Liver (tissue), 9 donors: ENCODE data around the gene INTS4. TPM values are rescaled to one million over a fixed set of nuclear protein-coding genes. Genes with fewer than 3 reads are reported as not detected.

Experiments
- DNase-seq: peaks from one replicate; pipeline ENCODE4 v3.0.0-alpha.2; 2017; ENCODE audit warnings: low spot score
- H3K27ac ChIP-seq, 2 donors: one replicate each; pipeline ENCODE4 v1.7.0; 2013; ENCODE audit warnings: inconsistent platforms in 2 of 2, low read length in 2 of 2, control low read depth in 1 of 2, low read depth in 1 of 2, mild to moderate bottlenecking in 1 of 2
- H3K27me3 ChIP-seq, 4 donors: one replicate each; pipeline versions ENCODE4 v1.6.1 to v1.7.0; 2013; ENCODE audit warnings: low read length in 3 of 4, inconsistent platforms in 1 of 4, mild to moderate bottlenecking in 1 of 4, moderate library complexity in 1 of 4; ENCODE audit not compliant: control insufficient read depth in 4 of 4, insufficient read depth in 4 of 4
- H3K36me3 ChIP-seq, 4 donors: one replicate each; pipeline versions ENCODE4 v1.6.1 to v1.7.0; 2013; ENCODE audit warnings: low read length in 3 of 4, mild to moderate bottlenecking in 3 of 4, low read depth in 1 of 4, moderate library complexity in 1 of 4; ENCODE audit not compliant: control insufficient read depth in 4 of 4, insufficient read depth in 3 of 4
- H3K4me1 ChIP-seq, 4 donors: one replicate each; pipeline versions ENCODE4 v1.6.1 to v1.7.0; 2013; ENCODE audit warnings: low read length in 3 of 4, mild to moderate bottlenecking in 3 of 4, moderate library complexity in 1 of 4; ENCODE audit not compliant: control insufficient read depth in 4 of 4, insufficient read depth in 4 of 4
- H3K4me3 ChIP-seq, 3 donors: one replicate each; pipeline versions ENCODE4 v1.6.1 to v1.7.0; 2013; ENCODE audit warnings: low read length in 3 of 3, control low read depth in 1 of 3, low read depth in 1 of 3, mild to moderate bottlenecking in 1 of 3
- H3K9ac ChIP-seq, 2 donors: one replicate each; pipeline ENCODE4 v1.7.0; 2013; ENCODE audit warnings: low read length in 2 of 2, mild to moderate bottlenecking in 2 of 2, moderate library complexity in 2 of 2, control low read depth in 1 of 2, low read depth in 1 of 2
- H3K9me3 ChIP-seq, 4 donors: one replicate each; pipeline versions ENCODE4 v1.6.1 to v1.7.0; 2013; ENCODE audit warnings: low read length in 3 of 4; ENCODE audit not compliant: control insufficient read depth in 4 of 4
- EGR1 ChIP-seq, 2 donors: IDR thresholded peaks; 2 replicates each; pipeline ENCODE4 v1.6.1; 2016 to 2018; ENCODE audit warnings: antibody characterized with exemption in 2 of 2, low read depth in 2 of 2
- FOXA1 ChIP-seq: IDR thresholded peaks from 2 replicates; pipeline ENCODE4 v1.6.1; 2016; ENCODE audit warnings: antibody characterized with exemption
- FOXA2 ChIP-seq: IDR thresholded peaks from 2 replicates; pipeline ENCODE4 v1.6.1; 2016; ENCODE audit warnings: antibody characterized with exemption
- GABPA ChIP-seq, 2 donors: IDR thresholded peaks in 1 of 2; conservative IDR thresholded peaks in 1 of 2; 2 replicates each; pipeline ENCODE4 v1.6.1; 2016; ENCODE audit warnings: antibody characterized with exemption in 2 of 2, mild to moderate bottlenecking in 1 of 2, moderate library complexity in 1 of 2
- HNF4A ChIP-seq, 2 donors: conservative IDR thresholded peaks; 2 replicates each; pipeline ENCODE4 v1.6.1; 2016; ENCODE audit warnings: antibody characterized with exemption in 2 of 2, mild to moderate bottlenecking in 2 of 2
- HNF4G ChIP-seq: IDR thresholded peaks from 2 replicates; pipeline ENCODE4 v1.6.1; 2016; ENCODE audit warnings: antibody characterized with exemption
- JUND ChIP-seq, 2 donors: IDR thresholded peaks; 2 replicates each; pipeline ENCODE4 v1.6.1; 2016; ENCODE audit warnings: antibody characterized with exemption in 2 of 2
- NR2F2 ChIP-seq: IDR thresholded peaks from 2 replicates; pipeline ENCODE4 v1.6.1; 2016; ENCODE audit warnings: antibody characterized with exemption
- RAD21 ChIP-seq, 2 donors: IDR thresholded peaks; 2 replicates each; pipeline ENCODE4 v1.6.1; 2016; ENCODE audit warnings: antibody characterized with exemption in 2 of 2, mild to moderate bottlenecking in 2 of 2
- RXRA ChIP-seq, 2 donors: IDR thresholded peaks; 2 replicates each; pipeline ENCODE4 v1.6.1; 2017 to 2018; ENCODE audit warnings: antibody characterized with exemption in 2 of 2, mild to moderate bottlenecking in 1 of 2
- SP1 ChIP-seq: IDR thresholded peaks from 2 replicates; pipeline ENCODE4 v1.6.1; 2018; ENCODE audit warnings: antibody characterized with exemption, mild to moderate bottlenecking
- TAF1 ChIP-seq: conservative IDR thresholded peaks from 2 replicates; pipeline ENCODE4 v1.6.1; 2016; ENCODE audit warnings: antibody characterized with exemption, mild to moderate bottlenecking
- YY1 ChIP-seq: IDR thresholded peaks from 2 replicates; pipeline ENCODE4 v1.6.1; 2016; ENCODE audit warnings: antibody characterized with exemption, mild to moderate bottlenecking
- WGBS: extraction: QIAGEN DNeasy Blood & Tissue Kit; methylation state at CpG from one replicate; pipeline ENCODE4 v1.1.7; 2013; 5-methylcytosine and 5-hydroxymethylcytosine counted together
- polyA plus RNA-seq, 2 donors: library from polyadenylated mRNA; stranded (reverse) in 1 of 2; unstranded in 1 of 2; fragments of 200-250 nt in 1 of 2; fragments of >200 nt in 1 of 2; fragmentation: Nextera tagmentation in 1 of 2; extraction: Ambion mirVana in 1 of 2; gene quantifications; one replicate each; pipeline versions ENCODE4 v1.2.1 to v1.2.3, GENCODE V29; 2013 to 2015
- total RNA-seq, 2 donors: library from RNA; depleted of rRNA; stranded (reverse); fragments of >200 nt; gene quantifications; one replicate each; pipeline ENCODE4 v1.2.3, GENCODE V29; 2014
- TF ChIP-seq, protein P1 (sequence below): IDR thresholded peaks from 2 replicates; pipeline ENCODE4 v1.6.1; 2016; ENCODE audit warnings: antibody characterized with exemption, mild to moderate bottlenecking
- TF ChIP-seq, protein P2 (sequence below): IDR thresholded peaks from 2 replicates; pipeline ENCODE4 v1.6.1; 2016; ENCODE audit warnings: antibody characterized with exemption
- TF ChIP-seq, protein P3 (sequence below): IDR thresholded peaks from 2 replicates; pipeline ENCODE4 v1.6.1; 2016; ENCODE audit warnings: antibody characterized with exemption
- TF ChIP-seq, protein P4 (sequence below): IDR thresholded peaks from 2 replicates; pipeline ENCODE4 v1.6.1; 2016; ENCODE audit warnings: antibody characterized with exemption
- TF ChIP-seq, protein P5 (sequence below): fragments of 150-350 bp; IDR thresholded peaks from 2 replicates; pipeline ENCODE4 v1.5.1; 2017; ENCODE audit warnings: improper control_type of control experiment, low read depth, low read length; ENCODE audit not compliant: missing input control
- donor health status: healthy.
- donor health status: healthy.
- donor health status: healthy.
- donor health status: healthy.
- donor health status: healthy.

The INTS4 gene
- total and polyA plus RNA-seq, 4 donors, result 7.9 to 19.1 (median 15.0) TPM

DNA sequence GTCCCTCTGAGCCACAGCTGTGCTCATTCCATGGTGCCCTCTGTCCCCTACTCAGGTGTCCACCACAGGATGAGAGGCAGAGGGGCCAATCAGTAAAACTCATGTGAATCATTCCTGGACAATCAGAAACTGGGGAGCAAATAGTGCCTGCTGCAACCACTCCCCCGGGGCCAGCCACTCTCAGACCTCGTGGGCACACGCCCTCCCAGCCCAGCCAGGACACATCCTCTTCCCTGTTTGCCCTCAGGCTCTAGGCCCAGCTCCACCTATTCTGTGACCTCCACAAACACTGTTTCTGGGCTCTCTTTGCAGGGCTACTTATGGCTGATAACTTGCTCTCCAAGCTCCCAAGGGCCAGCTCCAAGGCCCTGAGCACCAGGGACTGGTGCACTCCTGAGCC lies 42.6 kb upstream of the INTS4 start (continued):
- TF ChIP-seq, protein P1, sequence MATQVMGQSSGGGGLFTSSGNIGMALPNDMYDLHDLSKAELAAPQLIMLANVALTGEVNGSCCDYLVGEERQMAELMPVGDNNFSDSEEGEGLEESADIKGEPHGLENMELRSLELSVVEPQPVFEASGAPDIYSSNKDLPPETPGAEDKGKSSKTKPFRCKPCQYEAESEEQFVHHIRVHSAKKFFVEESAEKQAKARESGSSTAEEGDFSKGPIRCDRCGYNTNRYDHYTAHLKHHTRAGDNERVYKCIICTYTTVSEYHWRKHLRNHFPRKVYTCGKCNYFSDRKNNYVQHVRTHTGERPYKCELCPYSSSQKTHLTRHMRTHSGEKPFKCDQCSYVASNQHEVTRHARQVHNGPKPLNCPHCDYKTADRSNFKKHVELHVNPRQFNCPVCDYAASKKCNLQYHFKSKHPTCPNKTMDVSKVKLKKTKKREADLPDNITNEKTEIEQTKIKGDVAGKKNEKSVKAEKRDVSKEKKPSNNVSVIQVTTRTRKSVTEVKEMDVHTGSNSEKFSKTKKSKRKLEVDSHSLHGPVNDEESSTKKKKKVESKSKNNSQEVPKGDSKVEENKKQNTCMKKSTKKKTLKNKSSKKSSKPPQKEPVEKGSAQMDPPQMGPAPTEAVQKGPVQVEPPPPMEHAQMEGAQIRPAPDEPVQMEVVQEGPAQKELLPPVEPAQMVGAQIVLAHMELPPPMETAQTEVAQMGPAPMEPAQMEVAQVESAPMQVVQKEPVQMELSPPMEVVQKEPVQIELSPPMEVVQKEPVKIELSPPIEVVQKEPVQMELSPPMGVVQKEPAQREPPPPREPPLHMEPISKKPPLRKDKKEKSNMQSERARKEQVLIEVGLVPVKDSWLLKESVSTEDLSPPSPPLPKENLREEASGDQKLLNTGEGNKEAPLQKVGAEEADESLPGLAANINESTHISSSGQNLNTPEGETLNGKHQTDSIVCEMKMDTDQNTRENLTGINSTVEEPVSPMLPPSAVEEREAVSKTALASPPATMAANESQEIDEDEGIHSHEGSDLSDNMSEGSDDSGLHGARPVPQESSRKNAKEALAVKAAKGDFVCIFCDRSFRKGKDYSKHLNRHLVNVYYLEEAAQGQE, result peak; percentile 59
- peak; percentile 60 for TF ChIP-seq HNF4G
- peak in 1 of 2 donors; percentile 51 for TF ChIP-seq GABPA (IDR thresholded peaks at IDR 0.05 in 1 of 2, conservative IDR thresholded peaks at IDR 0.05 in 1 of 2)
- peak; percentile 17 for TF ChIP-seq TAF1
- TF ChIP-seq, protein P2, sequence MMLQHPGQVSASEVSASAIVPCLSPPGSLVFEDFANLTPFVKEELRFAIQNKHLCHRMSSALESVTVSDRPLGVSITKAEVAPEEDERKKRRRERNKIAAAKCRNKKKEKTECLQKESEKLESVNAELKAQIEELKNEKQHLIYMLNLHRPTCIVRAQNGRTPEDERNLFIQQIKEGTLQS, result no peak
- TF ChIP-seq JUND (IDR thresholded peaks at IDR 0.05), result peak in 1 of 2 donors; percentile 20
- TF ChIP-seq NR2F2, result no peak
- peak; percentile 76 to 85 for TF ChIP-seq RXRA (IDR thresholded peaks at IDR 0.05)
- no peak for TF ChIP-seq FOXA1
- TF ChIP-seq SP1, result peak; percentile 90
- TF ChIP-seq EGR1 (IDR thresholded peaks at IDR 0.05; ENCODE audit: low read depth in 2 of 2), result peak in 1 of 2 donors; percentile 42

DNA sequence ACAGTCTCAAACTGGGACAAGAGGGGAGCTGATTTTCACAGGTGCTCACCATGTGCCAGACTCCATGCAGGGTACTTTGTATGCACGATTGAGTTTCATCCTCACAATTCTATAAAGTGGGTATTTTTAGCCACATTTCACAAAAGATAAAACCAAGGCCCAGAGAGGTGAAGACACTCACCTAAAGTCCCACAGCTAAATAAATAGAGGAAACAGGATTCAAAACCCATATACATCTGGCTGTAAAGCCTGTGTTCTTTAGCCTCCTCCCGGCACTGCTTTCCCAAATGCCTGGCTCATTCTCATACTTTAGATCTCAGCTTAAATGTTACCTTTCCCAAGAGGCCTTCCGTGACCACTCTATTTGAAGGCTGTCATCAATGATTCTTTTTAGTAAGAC lies 41.8 kb upstream of the INTS4 start:
- Histone ChIP-seq H3K27ac (peak overlapping the region; percentile 50 to 86), H3K9ac (no peak overlapping the region), H3K4me3 (no peak overlapping the region), H3K9me3 (no peaks in the 10 kb centered on the region), H3K27me3 (no peaks in the 10 kb centered on the region), H3K4me1 (peaks cover 13 to 41% (median 30%) of the 10 kb centered on the region in 4 donors), H3K36me3 (no peaks in the 10 kb centered on the region)
- no peak for DNase-seq
- 93% methylated on average over 3 of the region's 3 CpGs for WGBS
- TF ChIP-seq NR2F2 (no peak), FOXA2 (no peak)

DNA sequence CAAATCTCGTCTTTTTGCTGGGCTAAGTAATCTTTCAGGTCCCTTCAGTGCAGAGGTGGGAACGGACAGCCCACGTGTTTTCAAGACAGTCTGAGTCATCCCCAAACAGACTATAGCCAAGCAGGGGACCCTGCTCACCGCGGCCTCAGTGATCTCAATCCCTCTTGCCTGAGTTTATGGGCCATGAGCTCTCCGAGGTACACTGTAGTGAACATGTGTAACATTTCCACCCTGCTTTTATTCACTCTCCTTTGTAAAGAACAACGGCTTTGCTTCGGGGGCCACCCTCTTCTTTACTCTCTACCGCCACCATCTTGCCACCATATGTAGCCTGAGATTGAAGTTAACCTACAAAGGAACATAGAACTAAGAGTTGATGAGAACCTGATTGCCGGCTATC lies 40.2 kb upstream of the INTS4 start:
- Histone ChIP-seq H3K4me1 (peaks cover 10 to 41% (median 29%) of the 10 kb centered on the region in 4 donors), H3K4me3 (no peak overlapping the region), H3K9me3 (no peaks in the 10 kb centered on the region), H3K36me3 (no peaks in the 10 kb centered on the region), H3K27ac (no peak overlapping the region), H3K9ac (no peak overlapping the region), H3K27me3 (no peaks in the 10 kb centered on the region)
- WGBS, result 82% methylated on average over 10 of the region's 10 CpGs
- no peak for TF ChIP-seq NR2F2
- no peak for TF ChIP-seq HNF4A (conservative IDR thresholded peaks at IDR 0.05)
- TF ChIP-seq, protein P3, sequence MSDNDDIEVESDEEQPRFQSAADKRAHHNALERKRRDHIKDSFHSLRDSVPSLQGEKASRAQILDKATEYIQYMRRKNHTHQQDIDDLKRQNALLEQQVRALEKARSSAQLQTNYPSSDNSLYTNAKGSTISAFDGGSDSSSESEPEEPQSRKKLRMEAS, result no peak
- no peak for TF ChIP-seq FOXA2
- TF ChIP-seq JUND (IDR thresholded peaks at IDR 0.05), result no peak
- no peak for TF ChIP-seq EGR1 (IDR thresholded peaks at IDR 0.05; ENCODE audit: low read depth in 2 of 2)
- TF ChIP-seq HNF4G, result no peak
- TF ChIP-seq TAF1, result no peak
- TF ChIP-seq RAD21 (IDR thresholded peaks at IDR 0.05), result no peak
- no peak for TF ChIP-seq SP1
- TF ChIP-seq, protein P4, sequence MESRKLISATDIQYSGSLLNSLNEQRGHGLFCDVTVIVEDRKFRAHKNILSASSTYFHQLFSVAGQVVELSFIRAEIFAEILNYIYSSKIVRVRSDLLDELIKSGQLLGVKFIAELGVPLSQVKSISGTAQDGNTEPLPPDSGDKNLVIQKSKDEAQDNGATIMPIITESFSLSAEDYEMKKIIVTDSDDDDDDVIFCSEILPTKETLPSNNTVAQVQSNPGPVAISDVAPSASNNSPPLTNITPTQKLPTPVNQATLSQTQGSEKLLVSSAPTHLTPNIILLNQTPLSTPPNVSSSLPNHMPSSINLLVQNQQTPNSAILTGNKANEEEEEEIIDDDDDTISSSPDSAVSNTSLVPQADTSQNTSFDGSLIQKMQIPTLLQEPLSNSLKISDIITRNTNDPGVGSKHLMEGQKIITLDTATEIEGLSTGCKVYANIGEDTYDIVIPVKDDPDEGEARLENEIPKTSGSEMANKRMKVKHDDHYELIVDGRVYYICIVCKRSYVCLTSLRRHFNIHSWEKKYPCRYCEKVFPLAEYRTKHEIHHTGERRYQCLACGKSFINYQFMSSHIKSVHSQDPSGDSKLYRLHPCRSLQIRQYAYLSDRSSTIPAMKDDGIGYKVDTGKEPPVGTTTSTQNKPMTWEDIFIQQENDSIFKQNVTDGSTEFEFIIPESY, result no peak
- no peak for TF ChIP-seq GABPA (IDR thresholded peaks at IDR 0.05 in 1 of 2, conservative IDR thresholded peaks at IDR 0.05 in 1 of 2)
- TF ChIP-seq FOXA1, result no peak
- TF ChIP-seq, protein P2, result no peak
- TF ChIP-seq RXRA (IDR thresholded peaks at IDR 0.05), result no peak
- no peak for TF ChIP-seq YY1
- TF ChIP-seq, protein P5, sequence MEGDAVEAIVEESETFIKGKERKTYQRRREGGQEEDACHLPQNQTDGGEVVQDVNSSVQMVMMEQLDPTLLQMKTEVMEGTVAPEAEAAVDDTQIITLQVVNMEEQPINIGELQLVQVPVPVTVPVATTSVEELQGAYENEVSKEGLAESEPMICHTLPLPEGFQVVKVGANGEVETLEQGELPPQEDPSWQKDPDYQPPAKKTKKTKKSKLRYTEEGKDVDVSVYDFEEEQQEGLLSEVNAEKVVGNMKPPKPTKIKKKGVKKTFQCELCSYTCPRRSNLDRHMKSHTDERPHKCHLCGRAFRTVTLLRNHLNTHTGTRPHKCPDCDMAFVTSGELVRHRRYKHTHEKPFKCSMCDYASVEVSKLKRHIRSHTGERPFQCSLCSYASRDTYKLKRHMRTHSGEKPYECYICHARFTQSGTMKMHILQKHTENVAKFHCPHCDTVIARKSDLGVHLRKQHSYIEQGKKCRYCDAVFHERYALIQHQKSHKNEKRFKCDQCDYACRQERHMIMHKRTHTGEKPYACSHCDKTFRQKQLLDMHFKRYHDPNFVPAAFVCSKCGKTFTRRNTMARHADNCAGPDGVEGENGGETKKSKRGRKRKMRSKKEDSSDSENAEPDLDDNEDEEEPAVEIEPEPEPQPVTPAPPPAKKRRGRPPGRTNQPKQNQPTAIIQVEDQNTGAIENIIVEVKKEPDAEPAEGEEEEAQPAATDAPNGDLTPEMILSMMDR, result no peak
- TF ChIP-seq, protein P1, result no peak
- DNase-seq, result no peak
